Mesenchymal stem cell (in vitro differentiated cells and primary cell): ENCODE results near the gene GOLGA8O.
"Not testable (repeated sequence)": the region's sequence is repeated elsewhere in the genome, so short reads cannot be mapped to it uniquely, and the experiment has no call there.

Experiments
- DNase-seq: peaks from one replicate; pipeline ENCODE4 v3.0.0-alpha.2; 2013
- H2AFZ ChIP-seq: one replicate; pipeline ENCODE4 v1.6.1; 2013; ENCODE audit warnings: low read depth, mild to moderate bottlenecking, control low read depth, inconsistent platforms, low read length, moderate library complexity
- H2AK5ac ChIP-seq: 2 replicates; pipeline ENCODE4 v1.6.1; 2013; ENCODE audit warnings: low read length, moderate library complexity, mild to moderate bottlenecking, inconsistent platforms; ENCODE audit not compliant: severe bottlenecking
- H2BK120ac ChIP-seq: one replicate; pipeline ENCODE4 v1.6.1; 2013; ENCODE audit warnings: low read depth, mild to moderate bottlenecking, inconsistent platforms, low read length, moderate library complexity
- H2BK12ac ChIP-seq, 2 experiments: one replicate each; pipeline ENCODE4 v1.6.1; 2013; ENCODE audit warnings: inconsistent platforms in 2 of 2, low read length in 2 of 2, mild to moderate bottlenecking in 2 of 2, moderate library complexity in 2 of 2, control low read depth in 1 of 2
- H2BK15ac ChIP-seq: one replicate; pipeline ENCODE4 v1.6.1; 2013; ENCODE audit warnings: mild to moderate bottlenecking, low read depth, inconsistent platforms; ENCODE audit not compliant: poor library complexity, severe bottlenecking
- H2BK5ac ChIP-seq: 2 replicates; pipeline ENCODE4 v1.6.1; 2013; ENCODE audit warnings: low read depth, mild to moderate bottlenecking, low read length, control low read depth, inconsistent platforms; ENCODE audit not compliant: poor library complexity, severe bottlenecking
- H3K14ac ChIP-seq, 2 experiments: one replicate each; pipeline ENCODE4 v1.6.1; 2013; ENCODE audit warnings: inconsistent platforms in 2 of 2, low read length in 2 of 2, control low read depth in 1 of 2, mild to moderate bottlenecking in 1 of 2, moderate library complexity in 1 of 2
- H3K18ac ChIP-seq, 2 experiments: one replicate each; pipeline ENCODE4 v1.6.1; 2013; ENCODE audit warnings: inconsistent platforms in 2 of 2, low read length in 2 of 2, control low read depth in 1 of 2, low read depth in 1 of 2, mild to moderate bottlenecking in 1 of 2
- H3K23ac ChIP-seq, 2 experiments: one replicate each; pipeline ENCODE4 v1.6.1; 2013; ENCODE audit warnings: inconsistent platforms in 2 of 2, low read length in 2 of 2, mild to moderate bottlenecking in 2 of 2, moderate library complexity in 2 of 2, control low read depth in 1 of 2
- H3K27ac ChIP-seq: 2 replicates; pipeline ENCODE4 v1.5.1; 2013; ENCODE audit warnings: mild to moderate bottlenecking, moderate library complexity, low read length, control low read depth, inconsistent platforms; ENCODE audit not compliant: poor library complexity, severe bottlenecking
- H3K27me3 ChIP-seq, 2 experiments: 2 replicates each; pipeline versions ENCODE4 v1.6.1 to v1.7.0; 2013; ENCODE audit warnings: low read length in 2 of 2, mild to moderate bottlenecking in 2 of 2, moderate library complexity in 2 of 2, control low read depth in 1 of 2, inconsistent platforms in 1 of 2; ENCODE audit not compliant: control insufficient read depth in 1 of 2, insufficient read depth in 1 of 2
- H3K36me3 ChIP-seq, 2 experiments: 2 replicates each; pipeline versions ENCODE4 v1.6.1 to v1.7.0; 2013; ENCODE audit warnings: low read length in 2 of 2, control low read depth in 1 of 2, inconsistent platforms in 1 of 2, low read depth in 1 of 2, mild to moderate bottlenecking in 1 of 2; ENCODE audit not compliant: insufficient read depth in 2 of 2, control insufficient read depth in 1 of 2
- H3K4ac ChIP-seq, 2 experiments: one replicate each; pipeline ENCODE4 v1.6.1; 2013; ENCODE audit warnings: inconsistent platforms in 2 of 2, low read length in 2 of 2, mild to moderate bottlenecking in 2 of 2, moderate library complexity in 2 of 2, control low read depth in 1 of 2, low read depth in 1 of 2
- H3K4me1 ChIP-seq: 2 replicates; pipeline ENCODE4 v1.6.1; 2013; ENCODE audit warnings: low read depth, low read length, control low read depth; ENCODE audit not compliant: control insufficient read depth, insufficient read depth
- H3K4me2 ChIP-seq: 2 replicates; pipeline ENCODE4 v1.6.1; 2013; ENCODE audit warnings: low read length, mild to moderate bottlenecking, inconsistent platforms; ENCODE audit not compliant: poor library complexity, severe bottlenecking
- H3K4me3 ChIP-seq, 2 experiments: 2 replicates each; pipeline versions ENCODE4 v1.5.1 to v1.7.0; 2013; ENCODE audit warnings: low read length in 2 of 2, mild to moderate bottlenecking in 2 of 2, control low read depth in 1 of 2, low read depth in 1 of 2; ENCODE audit not compliant: insufficient read depth in 1 of 2
- H3K79me1 ChIP-seq: replicated peaks from 2 replicates; pipeline ENCODE4 v1.6.1; 2013; ENCODE audit warnings: mild to moderate bottlenecking, control low read depth, low read length, inconsistent platforms; ENCODE audit not compliant: poor library complexity, severe bottlenecking
- H3K9ac ChIP-seq: 2 replicates; pipeline ENCODE4 v1.7.0; 2013; ENCODE audit warnings: mild to moderate bottlenecking, low read length, moderate library complexity
- H3K9me3 ChIP-seq: 2 replicates; pipeline ENCODE4 v1.7.0; 2013; ENCODE audit warnings: mild to moderate bottlenecking, low read length; ENCODE audit not compliant: control insufficient read depth
- H4K8ac ChIP-seq: one replicate; pipeline ENCODE4 v1.6.1; 2013; ENCODE audit warnings: inconsistent platforms, mild to moderate bottlenecking, low read length, moderate library complexity
- H4K91ac ChIP-seq: one replicate; pipeline ENCODE4 v1.6.1; 2013; ENCODE audit warnings: mild to moderate bottlenecking, low read length, inconsistent platforms
- WGBS: methylation state at CpG from one replicate; pipeline ENCODE4 v1.1.7; 2013; ENCODE audit warnings: mixed read lengths; 5-methylcytosine and 5-hydroxymethylcytosine counted together

The GOLGA8O gene

DNA sequence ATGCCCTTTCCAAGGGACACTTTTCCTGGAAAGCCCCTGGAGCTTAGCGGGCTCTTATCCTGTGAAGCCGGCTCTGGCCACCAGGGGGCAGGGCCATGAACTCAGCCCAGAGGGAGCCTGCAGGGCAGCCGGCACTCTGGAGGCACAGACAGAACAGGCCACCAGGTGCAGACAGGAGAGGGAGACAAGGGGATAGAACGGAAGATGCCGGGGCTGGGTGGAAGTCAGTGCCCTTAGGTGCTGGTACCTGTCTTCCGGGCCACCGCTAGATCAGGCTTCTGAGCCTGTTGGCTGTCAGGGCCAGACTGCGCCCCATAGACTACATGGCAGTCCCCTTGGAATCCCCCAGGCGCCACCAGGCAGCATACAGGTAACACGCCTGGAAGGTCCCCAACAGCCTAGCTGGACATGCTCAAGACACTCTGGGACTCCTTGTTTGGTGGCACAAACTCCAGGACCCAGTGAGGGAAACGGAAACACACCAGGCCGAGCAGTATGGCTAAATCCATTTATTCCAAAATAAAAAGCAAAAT, 14.9 kb downstream of the GOLGA8O start:
- H2BK15ac ChIP-seq, H2BK12ac ChIP-seq, H3K14ac ChIP-seq, H3K4ac ChIP-seq, H3K79me1 ChIP-seq, H2AK5ac ChIP-seq, H3K18ac ChIP-seq, H2BK5ac ChIP-seq, H4K8ac ChIP-seq, H4K91ac ChIP-seq, H2AFZ ChIP-seq, H3K27ac ChIP-seq, H3K23ac ChIP-seq, H3K4me1 ChIP-seq, H3K4me3 ChIP-seq, H3K4me2 ChIP-seq, H3K9ac ChIP-seq, H3K27me3 ChIP-seq, H2BK120ac ChIP-seq, H3K9me3 ChIP-seq, H3K36me3 ChIP-seq, DNase-seq: not testable (repeated sequence)
- no CpG with 5 or more reads among the region's 12 CpGs for WGBS

DNA sequence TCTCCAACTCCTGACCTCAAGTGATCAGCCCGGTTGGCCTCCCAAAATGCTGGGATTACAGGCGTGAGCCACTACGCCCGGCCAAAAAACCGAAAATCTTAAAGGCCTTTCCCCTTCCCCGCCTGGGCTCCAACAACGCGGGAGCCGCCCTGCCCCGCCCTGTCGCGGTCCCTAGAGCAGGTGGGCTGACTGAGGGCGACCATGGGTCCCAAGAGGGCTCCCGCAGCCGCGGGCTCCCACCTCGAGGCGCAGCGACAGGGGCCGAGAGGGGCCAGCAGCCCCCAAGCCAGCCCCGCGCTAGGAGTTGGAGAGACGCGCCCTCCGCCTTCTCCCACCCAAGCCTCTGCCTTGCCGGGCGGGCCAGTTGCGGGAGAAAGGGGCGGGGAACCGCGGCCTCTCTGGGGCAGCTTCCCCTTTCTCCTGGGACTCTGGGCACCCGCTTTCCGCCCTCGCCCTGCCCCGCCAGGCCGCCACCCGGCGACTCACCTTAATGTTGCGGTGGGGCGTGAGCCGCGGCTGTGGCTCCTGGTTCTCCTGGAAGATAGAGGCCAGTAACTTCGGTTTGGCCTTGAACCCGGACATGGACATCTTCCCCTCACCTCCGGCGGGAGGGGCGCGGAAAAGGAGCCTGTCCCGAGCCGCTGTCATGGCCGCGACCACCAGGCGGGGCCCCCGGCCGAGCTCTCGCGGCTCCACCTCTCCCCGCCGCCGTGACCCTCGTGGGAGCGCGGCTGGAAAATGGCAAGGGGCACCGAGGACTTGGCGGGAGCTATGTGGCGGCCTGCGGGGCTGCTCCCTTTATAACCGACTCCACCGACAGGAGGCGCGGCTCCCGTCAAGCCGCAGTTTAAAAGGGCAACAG, 21.1 kb downstream of the GOLGA8O start:
- H3K9me3 ChIP-seq, H2AFZ ChIP-seq, H2BK5ac ChIP-seq, H3K4me2 ChIP-seq, H3K27ac ChIP-seq, H3K79me1 ChIP-seq, H2BK15ac ChIP-seq, H3K9ac ChIP-seq, H2AK5ac ChIP-seq, H3K4me1 ChIP-seq, H3K14ac ChIP-seq, H2BK120ac ChIP-seq, H3K23ac ChIP-seq, H3K4me3 ChIP-seq, H3K18ac ChIP-seq, H4K91ac ChIP-seq, DNase-seq, H3K27me3 ChIP-seq, H3K4ac ChIP-seq, H2BK12ac ChIP-seq, H3K36me3 ChIP-seq, H4K8ac ChIP-seq: not testable (repeated sequence)
- no CpG with 5 or more reads among the region's 73 CpGs for WGBS

DNA sequence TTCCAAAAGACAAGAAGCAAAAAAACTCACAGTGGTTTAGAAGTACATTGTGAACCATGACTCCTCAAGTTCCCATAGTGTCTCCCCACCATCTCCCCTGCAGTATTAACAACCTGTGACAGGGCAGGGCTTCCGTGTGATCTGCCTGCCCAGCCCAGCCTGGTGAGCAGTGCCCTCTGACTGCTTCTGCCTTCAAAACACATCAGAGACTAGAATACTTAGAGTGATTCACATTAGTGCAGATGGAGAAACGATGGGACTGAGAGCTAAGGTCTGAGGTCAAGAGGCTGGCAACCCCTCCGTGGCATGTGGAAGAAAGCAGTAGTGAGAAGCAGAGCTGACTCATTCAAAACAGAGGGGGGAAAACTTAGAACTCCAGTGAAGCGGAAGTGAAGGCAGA, 27.8 kb downstream of the GOLGA8O start:
- not testable (repeated sequence) for H2BK120ac ChIP-seq, H3K14ac ChIP-seq, H3K79me1 ChIP-seq, DNase-seq, H3K27ac ChIP-seq, H3K4me2 ChIP-seq, H3K23ac ChIP-seq, H3K4ac ChIP-seq, H3K18ac ChIP-seq, H2BK5ac ChIP-seq, H4K91ac ChIP-seq, H3K9ac ChIP-seq, H4K8ac ChIP-seq, H3K4me1 ChIP-seq, H2BK15ac ChIP-seq, H3K27me3 ChIP-seq, H3K4me3 ChIP-seq, H3K9me3 ChIP-seq, H2AFZ ChIP-seq, H2BK12ac ChIP-seq, H3K36me3 ChIP-seq, H2AK5ac ChIP-seq
- no CpG with 5 or more reads among the region's 4 CpGs for WGBS

DNA sequence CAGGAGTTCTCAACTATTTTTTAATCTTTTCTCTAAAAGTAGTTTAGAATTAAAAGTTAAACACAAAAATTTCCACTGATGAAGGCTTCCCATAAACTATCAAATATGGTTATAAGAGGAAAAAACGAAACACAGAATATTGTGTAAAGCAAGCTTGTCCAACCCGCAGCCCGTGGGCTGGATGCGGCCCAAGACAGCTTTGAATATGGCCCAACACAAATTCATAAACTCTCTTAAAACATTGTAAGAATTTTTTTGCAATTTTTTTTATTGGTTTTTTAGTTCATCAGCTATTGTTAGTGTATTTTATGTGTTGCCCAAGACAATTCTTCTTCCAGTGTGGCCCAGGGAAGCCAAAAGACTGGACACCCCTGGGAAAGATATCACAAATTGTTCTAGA, 28.9 kb downstream of the GOLGA8O start:
- not testable (repeated sequence) for H3K23ac ChIP-seq, H3K36me3 ChIP-seq, H4K91ac ChIP-seq, H3K9ac ChIP-seq, DNase-seq, H3K18ac ChIP-seq, H3K9me3 ChIP-seq, H3K4ac ChIP-seq, H3K4me3 ChIP-seq, H3K27ac ChIP-seq, H3K79me1 ChIP-seq, H3K27me3 ChIP-seq, H2BK5ac ChIP-seq, H3K4me2 ChIP-seq, H2AFZ ChIP-seq, H3K14ac ChIP-seq, H2BK15ac ChIP-seq, H2BK12ac ChIP-seq, H2BK120ac ChIP-seq, H4K8ac ChIP-seq, H3K4me1 ChIP-seq, H2AK5ac ChIP-seq
- WGBS, result no CpG with 5 or more reads among the region's 4 CpGs
